ENCODE results near the gene SERAC1.

SERAC1 gene

DNA sequence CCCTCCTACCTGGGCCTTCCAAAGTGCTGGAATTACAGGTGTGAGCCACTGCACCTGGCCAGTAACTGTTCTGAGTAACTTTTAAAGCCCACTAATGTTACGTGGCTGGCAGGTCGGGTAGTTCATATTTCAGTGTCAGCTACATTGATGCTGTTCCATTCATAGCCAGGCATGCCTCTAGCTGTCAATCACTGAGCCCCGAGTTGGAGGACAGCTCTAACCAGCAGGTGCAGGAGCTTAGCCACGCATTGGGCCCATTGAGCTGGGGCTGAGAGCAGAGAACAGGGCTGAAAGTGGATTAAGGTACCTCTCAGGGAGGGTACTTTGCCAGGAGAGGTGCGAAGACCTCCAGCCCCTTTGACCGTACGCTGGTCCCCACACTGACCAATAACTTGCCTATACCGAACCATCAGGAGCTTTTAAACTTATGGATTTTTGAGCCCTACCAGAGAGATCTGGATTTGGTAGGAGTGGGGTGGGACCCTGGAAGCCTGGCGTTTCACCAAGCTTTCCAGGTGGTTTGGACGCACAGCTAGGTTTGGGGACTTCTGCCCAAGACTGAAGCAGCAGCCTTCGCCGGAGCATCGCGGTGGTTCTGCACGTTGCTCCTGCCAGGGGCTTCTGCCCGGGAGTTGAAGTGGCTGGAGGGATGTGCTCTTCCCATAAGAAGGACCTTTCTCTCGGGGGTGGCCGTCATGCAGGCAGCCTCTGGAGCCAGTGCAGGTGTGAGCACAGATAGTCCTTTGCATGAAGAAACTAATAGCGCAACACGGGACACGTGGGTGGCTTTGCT, 82.6 kb downstream of the SERAC1 start:
- TF ChIP-seq PPARA (CRISPR knock-in tag; IDR thresholded peaks at IDR 0.05; ENCODE audit: borderline replicate concordance) (no peak), ZNF70 (CRISPR knock-in tag; IDR thresholded peaks at IDR 0.05) (no peak)
- no peak for ATAC-seq

DNA sequence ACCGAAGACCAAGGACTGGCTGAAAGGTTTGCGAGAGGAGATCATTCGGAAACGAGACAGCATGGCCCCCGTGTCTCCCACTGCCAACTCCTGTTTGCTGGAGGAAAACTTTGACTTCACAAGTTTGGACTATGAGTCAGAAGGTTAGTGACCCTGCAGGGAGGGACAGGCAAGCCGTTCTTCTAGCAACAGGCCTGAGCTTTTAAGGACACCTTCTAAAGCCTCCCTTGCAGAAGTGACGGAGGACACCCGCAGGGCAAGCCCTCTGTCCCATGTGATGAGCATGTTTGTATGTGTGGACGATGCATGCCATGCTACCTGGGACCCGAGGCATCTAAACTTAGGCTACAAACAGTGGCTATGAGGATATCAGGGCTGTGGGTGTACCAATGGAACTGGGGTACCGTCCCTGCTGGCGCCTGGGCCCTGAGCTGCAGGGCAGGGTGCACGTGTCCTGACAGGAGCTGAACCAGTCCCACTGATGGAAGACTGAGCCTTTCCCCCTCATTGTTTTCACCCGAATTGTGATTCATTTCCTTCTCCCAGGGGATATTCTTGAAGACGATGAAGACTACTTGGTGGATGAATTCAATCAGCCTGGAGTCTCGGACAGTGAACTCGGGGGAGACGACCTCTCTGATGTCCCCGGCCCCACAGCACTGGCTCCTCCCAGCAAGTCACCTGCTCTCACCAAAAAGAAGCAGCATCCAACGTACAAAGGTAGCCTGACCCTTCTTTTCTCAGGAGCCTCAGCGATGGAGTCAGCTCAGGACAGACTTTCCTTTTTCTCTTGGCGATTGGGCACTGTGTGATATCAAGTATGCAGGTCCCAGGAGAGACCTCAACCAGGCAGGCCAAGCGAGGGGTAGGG, 84.4 kb downstream of the SERAC1 start:
- TF ChIP-seq TOX (CRISPR knock-in tag; IDR thresholded peaks at IDR 0.05; ENCODE audit: borderline replicate concordance) (no peak), RARB (CRISPR knock-in tag; IDR thresholded peaks at IDR 0.05) (no peak), PPARA (CRISPR knock-in tag; IDR thresholded peaks at IDR 0.05; ENCODE audit: borderline replicate concordance) (no peak), ARNTL (CRISPR knock-in tag; IDR thresholded peaks at IDR 0.05; ENCODE audit: borderline replicate concordance, low read depth) (no peak), ESRRG (CRISPR knock-in tag; IDR thresholded peaks at IDR 0.05) (no peak), ZFP30 (CRISPR knock-in tag; IDR thresholded peaks at IDR 0.05) (no peak), ZFP3 (CRISPR knock-in tag; IDR thresholded peaks at IDR 0.05) (no peak), SNAI2 (CRISPR knock-in tag; IDR thresholded peaks at IDR 0.05) (no peak)
- TF ChIP-seq, protein P1, sequence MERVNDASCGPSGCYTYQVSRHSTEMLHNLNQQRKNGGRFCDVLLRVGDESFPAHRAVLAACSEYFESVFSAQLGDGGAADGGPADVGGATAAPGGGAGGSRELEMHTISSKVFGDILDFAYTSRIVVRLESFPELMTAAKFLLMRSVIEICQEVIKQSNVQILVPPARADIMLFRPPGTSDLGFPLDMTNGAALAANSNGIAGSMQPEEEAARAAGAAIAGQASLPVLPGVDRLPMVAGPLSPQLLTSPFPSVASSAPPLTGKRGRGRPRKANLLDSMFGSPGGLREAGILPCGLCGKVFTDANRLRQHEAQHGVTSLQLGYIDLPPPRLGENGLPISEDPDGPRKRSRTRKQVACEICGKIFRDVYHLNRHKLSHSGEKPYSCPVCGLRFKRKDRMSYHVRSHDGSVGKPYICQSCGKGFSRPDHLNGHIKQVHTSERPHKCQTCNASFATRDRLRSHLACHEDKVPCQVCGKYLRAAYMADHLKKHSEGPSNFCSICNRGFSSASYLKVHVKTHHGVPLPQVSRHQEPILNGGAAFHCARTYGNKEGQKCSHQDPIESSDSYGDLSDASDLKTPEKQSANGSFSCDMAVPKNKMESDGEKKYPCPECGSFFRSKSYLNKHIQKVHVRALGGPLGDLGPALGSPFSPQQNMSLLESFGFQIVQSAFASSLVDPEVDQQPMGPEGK (CRISPR knock-in tag; IDR thresholded peaks at IDR 0.05; ENCODE audit: borderline replicate concordance), result no peak
- TF ChIP-seq, protein P2, sequence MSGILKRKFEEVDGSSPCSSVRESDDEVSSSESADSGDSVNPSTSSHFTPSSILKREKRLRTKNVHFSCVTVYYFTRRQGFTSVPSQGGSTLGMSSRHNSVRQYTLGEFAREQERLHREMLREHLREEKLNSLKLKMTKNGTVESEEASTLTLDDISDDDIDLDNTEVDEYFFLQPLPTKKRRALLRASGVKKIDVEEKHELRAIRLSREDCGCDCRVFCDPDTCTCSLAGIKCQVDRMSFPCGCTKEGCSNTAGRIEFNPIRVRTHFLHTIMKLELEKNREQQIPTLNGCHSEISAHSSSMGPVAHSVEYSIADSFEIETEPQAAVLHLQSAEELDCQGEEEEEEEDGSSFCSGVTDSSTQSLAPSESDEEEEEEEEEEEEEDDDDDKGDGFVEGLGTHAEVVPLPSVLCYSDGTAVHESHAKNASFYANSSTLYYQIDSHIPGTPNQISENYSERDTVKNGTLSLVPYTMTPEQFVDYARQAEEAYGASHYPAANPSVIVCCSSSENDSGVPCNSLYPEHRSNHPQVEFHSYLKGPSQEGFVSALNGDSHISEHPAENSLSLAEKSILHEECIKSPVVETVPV (CRISPR knock-in tag; IDR thresholded peaks at IDR 0.05), result no peak
- ATAC-seq, result no peak

DNA sequence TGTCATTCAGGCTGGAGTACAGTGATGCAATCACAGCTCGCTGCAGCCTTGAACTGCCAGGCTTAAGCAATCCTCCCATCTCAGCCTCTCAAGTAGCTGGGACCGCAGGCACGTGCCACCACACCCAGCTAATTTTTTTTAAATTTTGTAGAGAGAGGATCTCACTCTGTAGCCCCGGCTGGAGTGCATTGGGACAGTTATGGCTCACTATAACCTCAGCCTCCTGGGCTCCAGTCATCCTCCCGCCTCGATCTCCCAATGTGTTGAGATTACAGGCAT, 86.5 kb downstream of the SERAC1 start:
- no peak for ATAC-seq
- TF ChIP-seq, protein P1 (CRISPR knock-in tag; IDR thresholded peaks at IDR 0.05; ENCODE audit: borderline replicate concordance), result no peak

DNA sequence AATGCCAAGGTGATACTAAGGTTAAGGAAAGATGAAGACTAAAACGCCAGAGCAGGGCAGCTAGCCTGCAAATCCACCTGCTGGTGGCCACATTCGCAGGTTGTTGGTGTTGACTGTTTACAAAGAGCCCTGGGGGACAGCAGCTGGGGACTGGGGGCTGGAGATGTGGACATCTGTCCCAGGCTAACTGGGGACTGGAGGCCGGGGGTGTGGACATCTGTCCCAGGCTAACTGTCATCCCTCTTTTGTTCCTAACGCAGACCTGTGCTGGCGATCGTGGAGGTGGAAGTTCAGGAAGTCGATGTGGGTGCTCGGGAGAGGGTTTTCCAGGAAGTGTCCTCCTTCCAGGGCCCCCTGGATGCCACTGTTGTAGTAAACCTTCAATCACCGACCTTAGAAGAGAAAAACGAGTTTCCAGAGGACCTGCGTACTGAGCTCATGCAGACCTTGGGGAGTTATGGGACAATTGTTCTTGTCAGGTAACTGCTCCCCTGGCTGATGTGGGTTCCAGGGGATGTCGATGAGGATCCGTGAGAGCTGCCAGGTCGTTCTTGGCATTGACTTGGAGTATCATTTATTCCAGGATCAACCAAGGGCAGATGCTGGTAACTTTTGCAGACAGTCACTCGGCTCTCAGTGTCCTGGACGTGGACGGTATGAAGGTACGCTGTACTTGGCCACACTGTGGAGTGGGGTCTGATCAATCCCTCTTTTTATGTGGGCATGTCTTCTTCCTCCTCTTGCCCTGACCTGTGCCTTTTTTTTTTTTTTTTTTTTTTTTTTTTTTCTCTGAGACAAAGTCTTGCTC, 87.0 kb downstream of the SERAC1 start:
- no peak for ATAC-seq
- TF ChIP-seq TOX (CRISPR knock-in tag; IDR thresholded peaks at IDR 0.05; ENCODE audit: borderline replicate concordance) (no peak), TCF4 (CRISPR knock-in tag; IDR thresholded peaks at IDR 0.05; ENCODE audit: borderline replicate concordance) (no peak), ZC3H10 (CRISPR knock-in tag; IDR thresholded peaks at IDR 0.05) (no peak), CSDC2 (CRISPR knock-in tag; IDR thresholded peaks at IDR 0.05) (no peak)

DNA sequence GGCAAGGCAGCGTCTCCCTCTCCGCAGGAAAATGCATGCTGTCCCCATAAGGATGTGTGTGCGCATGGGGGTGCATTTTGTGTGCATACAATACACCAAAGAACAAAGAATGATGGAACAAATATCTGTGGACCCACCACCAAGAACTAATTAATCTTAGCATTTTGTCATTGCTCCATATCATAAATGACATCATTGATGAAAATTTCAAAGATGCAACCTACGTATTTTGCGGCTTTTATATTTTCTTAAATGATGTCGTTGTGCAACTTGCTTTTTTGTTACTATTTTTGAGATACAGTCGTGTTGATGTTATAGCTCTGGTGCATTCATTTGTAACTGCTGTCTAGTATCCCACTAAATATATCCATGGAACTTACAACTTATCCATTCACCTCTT, 89.7 kb downstream of the SERAC1 start:
- no peak for ATAC-seq
- no peak for TF ChIP-seq OSR1 (CRISPR knock-in tag; IDR thresholded peaks at IDR 0.05)
- no peak for TF ChIP-seq RARB (CRISPR knock-in tag; IDR thresholded peaks at IDR 0.05)
- no peak for TF ChIP-seq PPARA (CRISPR knock-in tag; IDR thresholded peaks at IDR 0.05; ENCODE audit: borderline replicate concordance)
- TF ChIP-seq, protein P2 (CRISPR knock-in tag; IDR thresholded peaks at IDR 0.05), result no peak
- no peak for TF ChIP-seq SNAI2 (CRISPR knock-in tag; IDR thresholded peaks at IDR 0.05)
- no peak for TF ChIP-seq TOX (CRISPR knock-in tag; IDR thresholded peaks at IDR 0.05; ENCODE audit: borderline replicate concordance)
- TF ChIP-seq BACH2 (CRISPR knock-in tag; IDR thresholded peaks at IDR 0.05; ENCODE audit: borderline replicate concordance), result no peak
- no peak for TF ChIP-seq TCF4 (CRISPR knock-in tag; IDR thresholded peaks at IDR 0.05; ENCODE audit: borderline replicate concordance)
- no peak for TF ChIP-seq GLIS3 (CRISPR knock-in tag; IDR thresholded peaks at IDR 0.05)
- no peak for TF ChIP-seq CSDC2 (CRISPR knock-in tag; IDR thresholded peaks at IDR 0.05)
- no peak for TF ChIP-seq ZFP3 (CRISPR knock-in tag; IDR thresholded peaks at IDR 0.05)
- TF ChIP-seq, protein P3, sequence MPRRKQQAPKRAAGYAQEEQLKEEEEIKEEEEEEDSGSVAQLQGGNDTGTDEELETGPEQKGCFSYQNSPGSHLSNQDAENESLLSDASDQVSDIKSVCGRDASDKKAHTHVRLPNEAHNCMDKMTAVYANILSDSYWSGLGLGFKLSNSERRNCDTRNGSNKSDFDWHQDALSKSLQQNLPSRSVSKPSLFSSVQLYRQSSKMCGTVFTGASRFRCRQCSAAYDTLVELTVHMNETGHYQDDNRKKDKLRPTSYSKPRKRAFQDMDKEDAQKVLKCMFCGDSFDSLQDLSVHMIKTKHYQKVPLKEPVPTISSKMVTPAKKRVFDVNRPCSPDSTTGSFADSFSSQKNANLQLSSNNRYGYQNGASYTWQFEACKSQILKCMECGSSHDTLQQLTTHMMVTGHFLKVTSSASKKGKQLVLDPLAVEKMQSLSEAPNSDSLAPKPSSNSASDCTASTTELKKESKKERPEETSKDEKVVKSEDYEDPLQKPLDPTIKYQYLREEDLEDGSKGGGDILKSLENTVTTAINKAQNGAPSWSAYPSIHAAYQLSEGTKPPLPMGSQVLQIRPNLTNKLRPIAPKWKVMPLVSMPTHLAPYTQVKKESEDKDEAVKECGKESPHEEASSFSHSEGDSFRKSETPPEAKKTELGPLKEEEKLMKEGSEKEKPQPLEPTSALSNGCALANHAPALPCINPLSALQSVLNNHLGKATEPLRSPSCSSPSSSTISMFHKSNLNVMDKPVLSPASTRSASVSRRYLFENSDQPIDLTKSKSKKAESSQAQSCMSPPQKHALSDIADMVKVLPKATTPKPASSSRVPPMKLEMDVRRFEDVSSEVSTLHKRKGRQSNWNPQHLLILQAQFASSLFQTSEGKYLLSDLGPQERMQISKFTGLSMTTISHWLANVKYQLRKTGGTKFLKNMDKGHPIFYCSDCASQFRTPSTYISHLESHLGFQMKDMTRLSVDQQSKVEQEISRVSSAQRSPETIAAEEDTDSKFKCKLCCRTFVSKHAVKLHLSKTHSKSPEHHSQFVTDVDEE (CRISPR knock-in tag; IDR thresholded peaks at IDR 0.05), result no peak
- no peak for TF ChIP-seq ZNF565 (CRISPR knock-in tag; conservative IDR thresholded peaks at IDR 0.05; ENCODE audit: low read depth)
